ENCODE measurements around the gene CYP4F3. TPM values are rescaled to one million over a fixed set of nuclear protein-coding genes. Genes with fewer than 3 reads are reported as not detected.
"Not testable (repeated sequence)": the region's sequence is repeated elsewhere in the genome, so short reads cannot be mapped to it uniquely, and the experiment has no call there.

The CYP4F3 gene
- 0.08 TPM for polyA plus RNA-seq (ENCODE audit: insufficient read length)

DNA sequence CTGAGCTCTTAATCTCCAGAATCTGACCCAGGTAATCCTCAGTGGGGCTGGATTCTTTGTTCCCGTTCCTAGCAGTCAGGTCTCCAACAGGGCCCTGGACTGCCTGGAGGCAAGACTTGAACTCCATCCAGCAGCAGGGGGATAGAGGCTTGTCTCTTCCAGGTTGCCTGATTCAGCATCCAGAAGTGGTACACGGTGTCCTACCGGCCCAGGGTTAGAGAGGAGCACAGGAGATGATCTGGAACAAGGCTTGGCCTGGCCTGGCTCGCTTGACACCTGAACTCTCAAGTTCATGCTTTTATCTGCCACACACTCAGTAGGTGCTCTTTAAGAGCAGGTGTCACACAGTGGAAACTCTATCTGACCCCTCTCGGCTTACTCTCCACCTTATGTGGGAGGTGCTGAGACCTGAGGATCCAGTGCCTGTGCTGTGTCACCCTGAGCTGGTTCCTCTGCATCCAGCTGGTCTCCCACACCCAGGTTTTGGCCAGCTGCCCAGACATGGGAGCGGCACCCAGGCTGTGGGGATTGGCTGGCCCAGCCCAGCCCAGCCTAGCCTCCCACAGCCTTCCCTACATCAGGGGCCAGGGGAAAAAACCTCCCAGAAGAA lies at the start of gene CYP4F3:
Gene CYP4F3, plus strand, starts transcription at position 604 of the 610 bp plus-strand sequence. CDS start 519 bp downstream, outside the sequence.
- peak; percentile 13 for DNase-seq

DNA sequence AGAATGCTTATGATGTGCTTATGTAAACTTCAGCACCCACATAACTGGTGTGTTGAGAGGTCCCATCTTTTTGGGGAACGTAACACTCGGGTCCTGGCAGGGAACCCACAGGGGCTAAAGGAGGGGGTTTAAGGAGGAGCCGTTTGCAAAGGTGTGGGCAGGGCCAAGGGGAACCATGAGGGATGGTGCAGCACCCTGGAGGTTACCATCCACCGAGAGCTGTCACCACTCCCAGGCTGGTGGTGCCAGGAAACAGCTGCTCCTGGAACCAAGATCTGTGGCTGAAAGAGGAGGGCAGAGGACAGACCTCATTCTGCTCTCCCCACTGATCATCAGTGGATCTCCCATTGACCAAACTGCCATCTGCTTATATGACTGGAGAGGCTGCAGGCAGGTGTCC lies 48.9 kb upstream of the CYP4F3 start:
- no peak for DNase-seq

- DNase-seq: not testable (repeated sequence)
These were observed 48.2 kb upstream of the CYP4F3 start for GRCh38 chr19:15592506-15592905.

- DNase-seq: not testable (repeated sequence)
These were observed 46.9 kb upstream of the CYP4F3 start for GRCh38 chr19:15593766-15594165.

DNA sequence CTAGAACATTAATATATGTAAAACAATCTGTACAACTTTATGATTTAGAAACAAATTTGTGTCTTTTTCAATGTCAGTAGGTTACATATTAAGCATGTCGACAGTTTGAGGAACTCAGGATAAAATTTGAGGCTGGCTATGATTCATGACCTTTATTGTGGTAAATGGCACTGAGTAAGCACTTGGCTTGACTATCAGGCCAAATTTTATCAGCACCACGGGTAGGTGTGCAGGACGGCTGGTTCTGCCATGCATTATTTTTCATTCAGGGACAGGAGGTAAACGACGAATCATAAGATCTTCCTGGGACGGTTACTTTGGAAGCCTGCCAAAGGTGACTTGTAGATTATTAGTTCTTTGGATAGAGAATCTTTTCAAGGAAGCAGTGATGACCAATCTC lies 45.6 kb upstream of the CYP4F3 start:
- no peak for DNase-seq

DNA sequence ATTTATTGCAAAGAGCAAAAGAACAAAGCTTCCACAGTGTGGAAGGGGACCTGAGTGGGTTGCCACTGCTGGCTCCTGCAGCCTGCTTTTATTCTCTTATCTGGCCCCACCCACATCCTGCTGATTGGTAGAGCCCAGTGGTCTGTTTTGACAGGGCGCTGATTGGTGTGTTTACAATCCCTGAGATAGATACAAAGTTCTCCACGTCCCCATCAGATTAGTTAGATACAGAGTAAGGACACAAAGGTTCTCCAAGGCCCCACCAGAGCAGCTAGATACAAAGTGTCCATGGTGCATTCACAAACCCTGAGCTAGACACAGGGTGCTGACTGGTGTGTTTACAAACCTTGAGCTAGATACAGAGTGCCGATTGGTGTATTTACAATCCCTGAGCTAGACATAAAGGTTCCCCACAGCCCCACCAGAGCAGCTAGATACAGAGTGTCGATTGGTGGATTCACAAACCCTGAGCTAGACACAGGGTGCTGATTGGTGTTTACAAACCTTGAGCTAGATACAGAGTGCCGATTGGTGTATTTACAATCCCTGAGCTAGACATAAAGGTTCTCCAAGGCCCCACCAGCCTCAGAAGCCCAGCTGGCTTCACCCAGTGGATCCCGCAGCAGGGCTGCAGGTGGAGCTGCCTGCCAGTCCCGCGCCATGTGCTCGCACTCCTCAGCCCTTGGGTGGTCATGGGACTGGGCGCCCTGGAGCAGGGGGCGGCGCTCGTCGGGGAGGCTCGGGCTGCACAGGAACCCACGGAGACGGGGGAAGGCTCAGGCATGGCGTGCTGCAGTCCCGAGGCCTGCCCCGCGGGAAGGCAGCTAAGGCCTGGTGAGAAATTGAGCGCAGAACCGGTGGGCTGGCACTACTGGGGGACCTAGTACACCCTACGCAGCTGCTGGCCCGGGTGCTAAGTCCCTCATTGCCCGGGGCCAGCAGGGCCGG lies 32.4 kb upstream of the CYP4F3 start:
- not testable (repeated sequence) for DNase-seq

GRCh38 chr19:15609261-15609660 lies 31.4 kb upstream of the CYP4F3 start:
- DNase-seq: no peak

DNA sequence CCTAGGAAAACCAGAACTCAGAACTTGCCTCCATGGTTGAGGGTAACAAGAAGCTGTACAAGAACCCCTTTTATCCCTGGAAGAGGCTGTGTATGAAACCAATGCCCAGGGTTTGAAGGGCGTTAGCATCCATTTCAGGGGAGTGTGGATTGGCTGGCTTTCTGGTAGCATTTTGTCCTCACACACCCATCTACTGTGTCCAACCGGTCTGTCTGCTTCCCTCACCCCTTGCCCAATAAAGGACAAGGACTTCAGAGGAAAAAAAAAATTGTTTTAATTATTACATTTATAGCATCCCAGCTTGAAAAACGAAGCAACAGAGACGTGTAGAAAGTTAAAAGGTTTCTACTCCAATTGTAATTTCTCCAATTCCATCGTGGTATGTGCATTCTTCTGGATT lies 28.4 kb upstream of the CYP4F3 start:
- DNase-seq: no peak

DNA sequence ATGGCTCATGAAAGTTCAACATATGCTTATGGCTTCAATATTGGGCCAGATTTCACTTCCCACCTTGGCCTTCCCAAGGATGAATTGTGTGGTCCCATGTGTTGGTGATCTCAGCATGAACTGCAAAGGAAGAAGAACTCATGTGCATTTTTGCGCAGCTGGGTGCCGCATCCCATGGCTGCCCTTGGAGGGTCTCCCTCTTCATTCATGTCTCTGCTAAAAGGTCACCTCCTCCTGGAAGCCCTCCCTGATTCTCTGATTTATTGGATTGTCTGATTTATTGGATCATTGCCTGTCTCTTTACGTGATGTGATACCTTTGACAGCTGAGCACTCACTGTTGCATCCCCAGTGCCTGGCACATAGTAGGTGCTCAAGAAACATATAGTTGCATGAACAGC lies 27.4 kb upstream of the CYP4F3 start:
- DNase-seq: no peak

DNA sequence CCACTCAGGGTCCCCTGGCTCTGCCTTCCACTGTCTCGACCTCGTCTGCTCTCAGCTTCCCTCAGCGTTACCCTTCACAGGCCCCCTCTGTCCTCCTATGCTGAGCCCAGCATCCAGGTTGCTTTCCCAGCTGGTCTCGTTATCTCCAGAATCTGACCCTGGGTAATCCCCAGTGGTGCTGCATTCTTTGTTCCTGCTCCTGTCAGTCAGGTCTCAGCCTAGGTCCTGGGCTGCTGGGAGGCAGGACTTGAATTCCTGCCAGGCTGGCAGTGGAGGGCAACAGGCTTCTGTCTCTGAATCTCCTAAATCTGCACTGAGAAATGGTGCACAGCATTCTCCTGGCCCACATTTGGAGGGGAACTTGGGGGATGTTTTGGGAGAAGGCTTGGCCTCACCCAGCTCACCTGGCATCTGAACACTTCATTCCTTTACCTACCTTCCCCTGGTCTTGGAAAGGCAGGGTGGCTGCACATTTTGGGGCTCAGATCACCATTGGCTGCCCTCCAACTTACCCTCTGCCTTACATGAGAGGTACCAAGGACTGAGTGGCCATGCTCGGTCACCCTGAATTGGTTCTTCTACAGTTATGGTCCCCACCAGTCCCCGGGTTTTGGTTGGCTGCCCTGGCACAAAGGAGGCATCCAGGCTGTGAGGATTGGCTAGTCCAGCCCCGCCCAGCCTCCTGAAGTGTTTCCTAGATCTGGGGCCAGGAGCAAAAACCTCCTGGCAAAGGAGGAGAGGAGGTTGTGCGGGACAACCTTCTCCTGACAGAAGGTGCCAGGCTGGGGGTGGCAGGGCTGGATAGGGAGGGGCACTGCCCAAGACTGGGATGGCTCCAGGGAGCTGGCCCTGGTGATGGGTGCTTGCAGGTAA lies 26.0 kb upstream of the CYP4F3 start, which contains the start of gene CYP4F8:
Gene CYP4F8, plus strand, starts transcription at position 712 of the 873 bp plus-strand sequence. CDS start 399 bp downstream, outside the sequence.
- DNase-seq: no peak

DNA sequence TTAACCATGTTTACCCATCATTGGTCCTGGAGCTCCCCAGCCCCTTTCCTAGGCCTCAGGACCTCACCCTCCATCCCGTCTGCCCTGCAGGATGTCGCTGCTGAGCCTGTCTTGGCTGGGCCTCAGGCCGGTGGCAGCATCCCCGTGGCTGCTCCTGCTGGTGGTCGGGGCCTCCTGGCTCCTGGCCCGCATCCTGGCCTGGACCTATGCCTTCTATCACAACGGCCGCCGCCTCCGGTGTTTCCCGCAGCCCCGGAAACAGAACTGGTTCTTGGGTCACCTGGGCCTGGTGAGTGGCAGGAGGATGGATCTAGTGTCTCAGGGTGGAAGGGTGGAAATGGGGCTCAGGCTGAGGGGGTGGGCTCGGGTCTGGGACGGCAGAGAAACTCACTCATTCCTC lies 25.2 kb upstream of the CYP4F3 start:
- no peak for DNase-seq

DNA sequence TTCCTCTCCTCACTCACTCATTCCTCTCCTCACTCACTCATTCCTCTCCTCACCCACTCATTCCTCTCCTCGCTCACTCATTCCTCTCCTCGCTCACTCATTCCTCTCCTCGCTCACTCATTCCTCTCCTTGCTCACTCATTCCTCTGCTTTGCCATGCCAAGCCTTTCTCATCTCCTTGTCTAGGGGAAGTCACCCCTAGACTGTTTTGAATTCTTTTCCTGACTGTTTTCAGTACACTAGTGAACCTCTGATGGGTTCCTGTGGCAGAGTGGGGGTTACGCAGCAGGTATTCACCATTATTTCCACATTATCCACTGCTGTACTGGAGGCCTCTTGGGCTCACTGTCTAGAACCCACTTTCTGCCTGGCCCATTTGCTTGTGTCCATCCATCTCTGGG lies 24.5 kb upstream of the CYP4F3 start:
- no peak for DNase-seq

- DNase-seq: no peak
These were observed 23.9 kb upstream of the CYP4F3 start for GRCh38 chr19:15616627-15617270.

- DNase-seq: no peak
These were observed 22.4 kb upstream of the CYP4F3 start for GRCh38 chr19:15618321-15618720.

- DNase-seq: no peak
These were observed 18.9 kb upstream of the CYP4F3 start for GRCh38 chr19:15621801-15622200.

- DNase-seq: no peak
These were observed 17.7 kb upstream of the CYP4F3 start for GRCh38 chr19:15622991-15623390.

- no peak for DNase-seq
These were observed 16.9 kb upstream of the CYP4F3 start for GRCh38 chr19:15623711-15624318.

DNA sequence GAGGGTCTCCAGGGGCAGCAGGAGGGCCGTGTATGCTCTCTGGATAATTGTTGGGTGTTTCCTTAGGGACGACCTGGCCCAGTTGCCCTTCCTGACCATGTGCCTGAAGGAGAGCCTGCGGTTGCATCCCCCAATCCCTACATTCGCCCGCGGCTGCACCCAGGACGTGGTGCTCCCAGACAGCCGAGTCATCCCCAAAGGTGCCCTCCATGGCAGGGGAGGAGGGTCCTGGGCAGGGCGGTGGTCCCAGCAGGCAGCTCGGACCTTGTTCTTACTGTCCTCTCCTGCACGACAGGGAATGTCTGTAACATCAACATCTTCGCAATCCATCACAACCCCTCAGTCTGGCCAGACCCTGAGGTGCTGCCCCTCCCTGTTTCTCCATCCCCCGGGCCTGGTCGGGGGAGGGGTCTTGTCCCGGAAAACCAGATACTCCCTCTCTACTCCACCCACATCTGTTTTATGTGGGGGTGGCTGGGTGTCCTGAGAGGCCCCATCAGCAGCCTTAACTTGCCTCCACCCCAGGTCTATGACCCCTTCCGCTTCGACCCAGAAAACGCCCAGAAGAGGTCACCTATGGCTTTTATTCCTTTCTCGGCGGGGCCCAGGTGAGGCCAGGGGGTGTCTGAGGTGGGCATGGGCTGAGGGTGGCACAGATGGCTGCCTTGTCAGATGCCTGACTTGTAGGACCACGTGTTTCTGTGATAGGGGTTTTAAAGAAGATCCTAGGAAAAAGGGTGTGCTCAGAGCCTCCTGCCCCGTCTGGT lies 12.3 kb upstream of the CYP4F3 start:
- no peak for DNase-seq

DNA sequence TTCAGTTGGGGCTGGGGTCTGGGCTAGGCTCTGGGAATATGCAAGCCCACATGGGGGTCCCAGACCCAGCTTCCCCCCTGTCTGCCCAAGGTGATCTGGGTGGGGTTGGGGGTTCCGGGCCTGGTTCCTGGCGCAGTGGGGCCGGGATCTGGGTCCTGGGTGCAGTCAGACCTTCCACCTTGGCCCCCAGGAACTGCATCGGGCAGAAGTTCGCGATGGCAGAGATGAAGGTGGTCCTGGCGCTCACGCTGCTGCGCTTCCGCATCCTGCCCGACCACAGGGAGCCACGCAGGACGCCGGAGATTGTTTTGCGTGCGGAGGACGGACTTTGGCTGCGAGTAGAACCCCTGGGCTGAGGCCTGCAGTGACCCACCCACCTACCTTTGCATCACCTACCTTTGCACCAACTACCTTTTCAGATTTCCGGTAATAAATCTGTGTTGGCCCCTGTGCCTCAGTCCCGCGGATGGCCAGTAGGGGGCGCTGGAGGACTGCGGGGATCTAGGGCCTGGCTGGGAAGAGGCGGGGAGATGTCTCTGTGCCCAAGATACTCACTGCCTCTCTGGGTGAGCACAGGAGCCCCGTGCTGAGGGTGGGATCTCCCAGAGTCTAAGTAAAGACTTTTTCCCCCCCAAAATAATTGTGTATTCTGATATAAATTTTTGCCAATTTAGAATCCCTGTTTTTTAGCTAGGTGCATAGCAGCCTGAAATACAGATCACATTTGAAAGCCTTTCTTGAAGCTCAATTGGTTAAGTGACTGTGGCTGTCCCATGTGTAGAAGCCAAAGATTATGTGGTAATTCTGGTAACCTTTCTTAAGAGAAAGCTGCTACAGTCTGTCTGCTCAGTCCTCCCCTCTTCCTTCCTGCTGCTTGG lies 11.5 kb upstream of the CYP4F3 start:
- peak; percentile 38 for DNase-seq

DNA sequence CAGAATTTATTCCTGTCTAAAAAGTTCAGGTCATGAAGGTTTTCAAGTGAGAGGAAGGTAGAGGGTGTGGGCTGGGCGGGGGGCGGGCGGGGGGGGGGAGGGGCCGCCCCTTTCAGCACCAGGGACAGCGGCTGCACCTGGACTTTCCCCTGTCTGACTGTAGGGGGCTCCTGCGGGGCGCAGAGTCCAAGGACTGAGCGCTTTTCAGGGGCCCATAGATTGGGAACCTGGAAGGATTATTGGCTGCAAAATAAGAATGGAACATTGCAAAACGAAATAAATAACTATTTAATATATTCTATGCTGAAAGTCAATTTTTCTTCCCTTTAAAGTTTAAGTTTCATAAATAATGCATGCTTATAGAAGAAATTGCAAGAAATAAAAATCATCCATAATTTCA lies 8.9 kb upstream of the CYP4F3 start:
- DNase-seq: no peak

All from hindlimb muscle (tissue), 1 donor.